IPS-18c (cell line): ENCODE data around the gene STRN4.

Experiments
- H3K4me3 ChIP-seq: 2 replicates; pipeline ENCODE4 v1.7.0; 2013; ENCODE audit warnings: low read depth, mild to moderate bottlenecking, low read length, moderate library complexity; ENCODE audit not compliant: insufficient read depth
- H3K9me3 ChIP-seq: one replicate; pipeline ENCODE4 v1.6.1; 2013; ENCODE audit warnings: mild to moderate bottlenecking, low read length, moderate library complexity; ENCODE audit not compliant: control insufficient read depth, insufficient read depth

STRN4 gene, protein sequence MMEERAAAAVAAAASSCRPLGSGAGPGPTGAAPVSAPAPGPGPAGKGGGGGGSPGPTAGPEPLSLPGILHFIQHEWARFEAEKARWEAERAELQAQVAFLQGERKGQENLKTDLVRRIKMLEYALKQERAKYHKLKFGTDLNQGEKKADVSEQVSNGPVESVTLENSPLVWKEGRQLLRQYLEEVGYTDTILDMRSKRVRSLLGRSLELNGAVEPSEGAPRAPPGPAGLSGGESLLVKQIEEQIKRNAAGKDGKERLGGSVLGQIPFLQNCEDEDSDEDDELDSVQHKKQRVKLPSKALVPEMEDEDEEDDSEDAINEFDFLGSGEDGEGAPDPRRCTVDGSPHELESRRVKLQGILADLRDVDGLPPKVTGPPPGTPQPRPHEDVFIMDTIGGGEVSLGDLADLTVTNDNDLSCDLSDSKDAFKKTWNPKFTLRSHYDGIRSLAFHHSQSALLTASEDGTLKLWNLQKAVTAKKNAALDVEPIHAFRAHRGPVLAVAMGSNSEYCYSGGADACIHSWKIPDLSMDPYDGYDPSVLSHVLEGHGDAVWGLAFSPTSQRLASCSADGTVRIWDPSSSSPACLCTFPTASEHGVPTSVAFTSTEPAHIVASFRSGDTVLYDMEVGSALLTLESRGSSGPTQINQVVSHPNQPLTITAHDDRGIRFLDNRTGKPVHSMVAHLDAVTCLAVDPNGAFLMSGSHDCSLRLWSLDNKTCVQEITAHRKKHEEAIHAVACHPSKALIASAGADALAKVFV

GRCh38 chr19:46746281-46747057, at the start of gene STRN4:
Gene STRN4 (minus strand): TSS chr19:46746450. CDS start chr19:46746430, 20 bp downstream.
- Histone ChIP-seq H3K4me3 (peak within 1 kb of the TSS; percentile 96), H3K9me3 (no peaks in the 10 kb centered on the region)

- Histone ChIP-seq H3K4me3 (no peak overlapping the region), H3K9me3 (no peaks in the 10 kb centered on the region)
Measured at GRCh38 chr19:46791944-46792343, 45.7 kb upstream of the STRN4 start.

GRCh38 chr19:46789371-46789770, 43.1 kb upstream of the STRN4 start:
- no peaks in the 10 kb centered on the region for H3K9me3 ChIP-seq
- no peak overlapping the region for H3K4me3 ChIP-seq

- no peak overlapping the region for H3K4me3 ChIP-seq
- no peaks in the 10 kb centered on the region for H3K9me3 ChIP-seq
Measured at GRCh38 chr19:46788968-46789338, 42.7 kb upstream of the STRN4 start.

DNA sequence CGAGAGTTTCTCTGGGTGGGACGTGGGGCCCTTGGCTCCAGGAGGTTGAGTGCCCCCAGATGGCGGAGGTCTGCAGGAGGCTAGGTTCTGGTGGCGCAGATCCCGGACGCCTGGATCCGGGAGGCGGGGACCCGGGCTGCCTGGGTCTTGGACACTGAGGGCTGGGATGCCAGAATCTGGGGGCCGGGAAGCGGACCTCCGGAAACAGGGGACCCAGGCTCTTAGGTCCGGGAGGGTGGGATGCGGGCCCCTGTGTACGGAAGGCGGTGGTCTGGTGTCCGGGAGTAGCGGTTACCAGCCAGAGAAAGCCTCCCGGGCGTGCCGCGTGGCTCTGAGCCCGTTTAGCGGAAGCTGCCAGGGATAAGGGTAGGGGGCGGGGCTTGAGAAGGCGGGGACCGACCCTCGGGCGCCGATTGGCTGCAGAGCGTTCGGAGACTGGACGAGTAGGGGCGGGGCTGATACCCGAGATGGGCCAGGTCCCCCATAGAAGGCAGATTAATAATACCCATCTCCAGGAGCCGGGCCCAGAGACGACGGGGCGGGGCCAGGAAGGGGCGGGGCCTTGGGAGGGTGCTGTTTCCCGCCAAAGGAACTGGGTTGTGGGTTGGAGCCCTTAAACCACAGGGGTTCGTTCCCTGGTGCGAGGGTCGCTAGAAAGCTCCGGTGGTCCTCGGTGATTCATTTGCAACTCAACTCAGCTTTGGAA, 42.2 kb upstream of the STRN4 start, which contains the start of gene SLC1A5:
Gene SLC1A5, minus strand, starts transcription at position 333 of the 706 bp plus-strand sequence. CDS start 629 bp downstream, outside the sequence.
- H3K4me3 ChIP-seq = peak within 1 kb of the TSS; percentile 86

GRCh38 chr19:46787331-46788261, 41.3 kb upstream of the STRN4 start:
- H3K9me3 ChIP-seq = no peaks in the 10 kb centered on the region
- peak overlapping the region; percentile 86 for H3K4me3 ChIP-seq

More for the DNA sequence above, 42.2 kb upstream of the STRN4 start, which contains the start of gene SLC1A5:
- no peaks in the 10 kb centered on the region for H3K9me3 ChIP-seq

GRCh38 chr19:46787040-46787330, 40.7 kb upstream of the STRN4 start:
- H3K4me3 ChIP-seq = peak overlapping the region; percentile 86
- H3K9me3 ChIP-seq = no peaks in the 10 kb centered on the region

GRCh38 chr19:46786236-46787039, 40.2 kb upstream of the STRN4 start:
- Histone ChIP-seq H3K4me3 (peak overlapping the region; percentile 86), H3K9me3 (no peaks in the 10 kb centered on the region)

- no peaks in the 10 kb centered on the region for H3K9me3 ChIP-seq
- peak overlapping the region; percentile 86 for H3K4me3 ChIP-seq
Measured at GRCh38 chr19:46785980-46786235, 39.7 kb upstream of the STRN4 start.

DNA sequence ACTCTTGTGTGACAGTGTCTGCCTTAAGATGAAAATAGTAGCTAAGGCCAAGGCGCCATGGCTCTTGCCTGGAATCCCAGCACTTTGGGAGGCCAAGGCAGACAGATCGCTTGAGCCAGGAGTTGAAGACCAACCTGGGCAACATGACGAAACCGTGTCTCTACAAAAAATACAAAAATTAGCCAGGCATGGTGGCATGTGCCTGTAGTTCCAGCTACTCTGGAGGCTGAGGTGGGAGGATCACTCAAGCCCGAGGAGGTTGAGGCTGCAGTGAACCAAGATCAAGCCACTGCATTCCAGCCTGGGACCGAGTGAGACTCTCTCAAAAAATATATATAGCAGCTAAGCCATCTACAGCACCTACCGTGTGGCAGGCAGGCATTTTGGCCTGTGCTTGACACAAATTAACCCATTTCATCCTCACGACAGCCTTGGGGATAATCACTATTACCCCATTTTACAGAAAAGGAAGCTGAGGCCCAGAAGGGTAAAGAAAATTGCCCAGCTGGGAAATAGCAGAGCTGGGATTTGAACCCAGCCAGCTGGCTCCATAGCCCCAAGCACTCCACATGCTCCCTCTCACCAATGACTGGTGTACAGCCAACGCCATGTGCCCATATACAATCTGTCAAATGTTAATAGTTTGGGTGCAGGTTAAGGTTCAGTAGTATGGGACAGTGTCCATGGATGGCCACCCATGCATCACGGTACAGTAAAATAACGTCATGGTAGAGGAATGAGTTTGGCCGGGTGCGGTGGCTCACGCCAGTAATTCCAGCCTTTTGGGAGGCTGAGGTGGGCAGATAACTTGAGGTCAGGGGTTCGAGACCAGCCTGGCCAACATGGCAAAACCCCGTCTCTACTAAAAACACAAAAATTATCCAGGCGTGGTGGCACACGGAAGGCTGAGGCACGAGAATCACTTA, 39.1 kb upstream of the STRN4 start:
- peak overlapping the region; percentile 86 for H3K4me3 ChIP-seq
- no peaks in the 10 kb centered on the region for H3K9me3 ChIP-seq

DNA sequence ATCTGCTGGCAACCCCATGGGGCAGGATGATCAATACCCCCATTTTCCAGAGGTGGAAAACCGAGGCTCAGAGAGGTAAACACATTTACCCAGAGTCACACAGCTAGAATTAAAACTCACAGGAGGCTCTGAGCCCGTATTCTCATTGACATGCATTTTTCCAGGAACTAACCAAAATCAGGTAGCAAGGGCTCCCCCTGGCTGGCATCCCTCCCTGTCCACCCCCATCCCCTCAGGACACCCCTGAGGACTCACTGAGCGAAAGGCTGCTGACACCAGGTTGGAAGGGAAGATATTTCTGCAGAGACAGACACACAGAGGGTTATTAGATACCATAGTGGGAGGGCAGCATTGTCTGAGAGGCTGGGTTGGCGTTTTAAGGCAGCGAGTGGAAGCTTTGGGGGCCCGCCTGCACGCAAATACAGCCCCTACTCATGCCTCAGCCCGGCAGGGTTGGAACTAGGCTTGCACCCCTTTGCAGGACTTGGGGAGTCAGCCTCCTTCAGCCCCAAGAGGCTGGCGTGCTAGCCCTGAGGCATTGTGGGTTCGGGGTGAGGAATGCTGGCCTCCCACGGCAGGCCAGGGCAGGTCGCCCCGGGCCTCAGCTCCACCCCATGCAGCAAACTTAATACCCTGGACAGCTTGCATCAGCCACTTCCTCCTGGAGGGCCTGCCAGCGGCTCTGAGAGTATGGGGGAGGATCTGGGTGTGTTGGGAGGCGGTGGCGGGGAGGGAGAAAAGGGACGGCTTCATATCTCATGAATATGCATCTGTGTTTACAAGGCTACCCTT, 38.2 kb upstream of the STRN4 start:
- peak overlapping the region; percentile 86; the same call in 1 of the 2 replicates for H3K4me3 ChIP-seq

GRCh38 chr19:46783670-46784069, 37.4 kb upstream of the STRN4 start:
- peak overlapping the region; percentile 86; the same call in 1 of the 2 replicates for H3K4me3 ChIP-seq
- H3K9me3 ChIP-seq = peaks cover 2% of the 10 kb centered on the region

More for the DNA sequence above, 38.2 kb upstream of the STRN4 start:
- no peaks in the 10 kb centered on the region for H3K9me3 ChIP-seq

DNA sequence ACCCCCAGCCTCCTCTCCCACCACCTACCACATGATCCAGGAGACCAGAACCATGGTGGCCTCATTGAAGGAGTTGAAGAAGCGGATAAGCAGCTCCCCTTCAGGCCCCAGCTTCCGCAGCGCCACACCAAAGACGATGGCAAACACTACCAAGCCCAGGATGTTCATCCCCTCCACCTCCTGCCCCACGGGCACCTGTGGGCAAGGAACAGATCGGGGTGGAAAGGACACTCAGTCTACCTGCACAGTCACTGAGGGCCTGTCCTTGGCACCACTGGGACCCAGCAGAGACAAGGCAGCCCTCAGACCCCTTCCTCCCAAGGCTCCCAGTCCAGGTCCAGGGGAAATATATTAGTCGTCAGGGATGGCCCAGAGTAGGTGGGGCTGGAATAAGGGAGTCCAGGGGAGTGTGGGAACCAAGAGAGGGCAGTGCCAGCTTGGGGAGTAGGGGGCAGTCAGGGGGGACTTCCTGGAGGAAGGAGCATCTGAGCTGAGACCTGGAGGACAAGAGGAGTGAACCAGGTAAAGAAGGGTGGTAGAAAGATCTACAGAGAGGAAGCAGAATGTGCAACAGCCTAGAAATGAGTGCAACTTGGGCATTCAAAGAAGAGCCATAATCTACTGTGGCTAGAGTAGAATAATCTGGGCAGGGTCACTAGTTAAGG, 36.2 kb upstream of the STRN4 start:
- Histone ChIP-seq H3K4me3 (no peak overlapping the region), H3K9me3 (peaks cover 2% of the 10 kb centered on the region)
